Measurements from ENCODE around the gene TOB1. TPM values are rescaled to one million over a fixed set of nuclear protein-coding genes. Genes with fewer than 3 reads are reported as not detected.

TOB1 gene
- polyA plus RNA-seq, 1 experiment, result 20.3 TPM

DNA sequence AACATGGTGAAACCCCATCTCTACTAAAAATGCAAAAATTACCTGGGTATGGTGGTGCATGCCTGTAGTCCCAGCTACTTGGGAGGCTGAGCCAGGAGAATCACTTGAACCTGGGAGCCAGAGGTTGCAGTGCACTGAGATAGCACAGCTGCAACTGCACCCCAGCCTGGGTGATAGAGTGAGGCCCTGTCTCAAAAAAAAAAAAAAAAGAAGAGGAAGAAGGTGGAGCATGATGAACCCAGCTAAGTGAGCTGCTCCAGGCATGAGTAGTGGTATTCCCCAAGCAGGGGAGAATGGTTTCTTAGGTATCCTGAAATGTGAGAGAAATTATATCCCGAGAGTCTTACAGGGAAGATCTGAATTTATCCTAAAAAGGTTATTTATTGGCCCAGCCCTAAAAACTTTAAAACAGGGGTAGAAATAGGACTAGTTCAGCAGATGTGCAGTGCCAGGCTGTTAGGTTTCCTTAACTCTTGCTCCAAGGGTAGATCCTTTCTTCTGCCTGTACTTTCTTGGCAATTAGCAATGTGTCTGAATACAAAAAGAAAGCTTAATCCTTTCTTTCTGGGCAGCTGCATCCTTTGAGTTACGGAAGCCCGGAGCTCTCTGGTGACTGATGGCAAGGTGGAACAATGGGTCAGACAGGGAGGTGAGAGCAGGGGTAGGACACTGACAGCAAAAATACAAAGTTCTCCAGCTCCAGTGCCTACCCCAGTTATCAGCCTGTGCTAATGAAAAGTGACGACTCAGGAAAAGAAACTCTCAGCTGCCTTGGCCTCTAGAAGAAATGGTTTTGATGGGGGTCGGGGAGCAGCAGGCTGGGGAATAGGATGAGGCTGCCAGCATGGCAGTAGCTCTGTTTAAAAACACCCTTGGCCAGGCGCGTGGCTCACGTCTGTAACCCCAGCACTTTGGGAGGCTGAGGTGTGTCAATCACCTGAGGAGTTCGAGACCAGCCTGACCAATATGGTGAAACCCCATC lies 36.5 kb upstream of the TOB1 start:
- ChIA-PET CTCF (interaction anchor here (0.7 kb wide), 1 partner anchor 47 kb away, joined by 4 read pairs; no protein-coding TSS in a partner anchor), POLR2A (interaction anchor here (4.2 kb wide), 1 partner anchor 36 kb away, joined by 55 read pairs; the partner anchor contains the start of gene TOB1)
- TF ChIP-seq, protein P1, sequence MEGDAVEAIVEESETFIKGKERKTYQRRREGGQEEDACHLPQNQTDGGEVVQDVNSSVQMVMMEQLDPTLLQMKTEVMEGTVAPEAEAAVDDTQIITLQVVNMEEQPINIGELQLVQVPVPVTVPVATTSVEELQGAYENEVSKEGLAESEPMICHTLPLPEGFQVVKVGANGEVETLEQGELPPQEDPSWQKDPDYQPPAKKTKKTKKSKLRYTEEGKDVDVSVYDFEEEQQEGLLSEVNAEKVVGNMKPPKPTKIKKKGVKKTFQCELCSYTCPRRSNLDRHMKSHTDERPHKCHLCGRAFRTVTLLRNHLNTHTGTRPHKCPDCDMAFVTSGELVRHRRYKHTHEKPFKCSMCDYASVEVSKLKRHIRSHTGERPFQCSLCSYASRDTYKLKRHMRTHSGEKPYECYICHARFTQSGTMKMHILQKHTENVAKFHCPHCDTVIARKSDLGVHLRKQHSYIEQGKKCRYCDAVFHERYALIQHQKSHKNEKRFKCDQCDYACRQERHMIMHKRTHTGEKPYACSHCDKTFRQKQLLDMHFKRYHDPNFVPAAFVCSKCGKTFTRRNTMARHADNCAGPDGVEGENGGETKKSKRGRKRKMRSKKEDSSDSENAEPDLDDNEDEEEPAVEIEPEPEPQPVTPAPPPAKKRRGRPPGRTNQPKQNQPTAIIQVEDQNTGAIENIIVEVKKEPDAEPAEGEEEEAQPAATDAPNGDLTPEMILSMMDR (IDR thresholded peaks at IDR 0.05; ENCODE audit: low read depth, low read length), result no peak
- DNase-seq (ENCODE audit: low read depth, low spot score), result no peak
- Histone ChIP-seq H3K9me3 (ENCODE audit: control insufficient read depth, insufficient read depth, low read length) (no peaks in the 10 kb centered on the region; the same call in 1 of the 2 replicates), H3K27ac (ENCODE audit: low read depth, low read length) (no peak overlapping the region), H3K27me3 (ENCODE audit: control insufficient read depth, insufficient read depth, low read length) (peaks cover 2% of the 10 kb centered on the region), H3K4me3 (ENCODE audit: low read depth, low read length) (no peak overlapping the region)

DNA sequence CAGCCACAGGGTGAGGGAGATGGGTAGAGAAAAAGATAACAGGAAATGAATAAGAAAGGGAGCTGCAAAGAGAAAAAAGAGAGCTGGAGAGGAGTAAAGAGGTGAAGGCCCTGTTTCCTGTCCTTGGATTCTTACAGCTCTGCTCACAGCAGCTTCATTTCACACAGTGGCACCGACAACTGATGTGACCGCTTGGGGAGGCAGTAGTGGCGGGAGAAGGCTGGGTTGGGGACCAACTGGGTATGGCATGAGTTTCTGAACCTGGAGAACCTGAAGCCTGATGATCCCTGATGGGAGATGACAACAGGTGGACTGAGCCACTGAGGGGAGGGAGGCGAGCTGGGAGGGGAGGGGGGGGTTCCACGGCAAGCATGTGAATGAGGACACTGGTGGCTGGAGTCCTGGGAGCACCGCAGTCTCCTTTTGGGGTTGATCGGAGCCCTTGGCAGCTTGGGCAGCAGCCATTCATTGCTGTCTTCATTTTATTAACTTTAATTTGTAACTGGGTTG lies 34.3 kb upstream of the TOB1 start:
- ChIA-PET POLR2A (interaction anchor here (2.7 kb wide), 1 partner anchor 34 kb away, joined by 14 read pairs; the partner anchor contains the start of gene TOB1), CTCF (interaction anchor here (0.9 kb wide), 1 partner anchor 33 kb away, joined by 3 read pairs; no protein-coding TSS in a partner anchor)
- H3K27me3 ChIP-seq (ENCODE audit: control insufficient read depth, insufficient read depth, low read length), result peaks cover 2% of the 10 kb centered on the region

DNA sequence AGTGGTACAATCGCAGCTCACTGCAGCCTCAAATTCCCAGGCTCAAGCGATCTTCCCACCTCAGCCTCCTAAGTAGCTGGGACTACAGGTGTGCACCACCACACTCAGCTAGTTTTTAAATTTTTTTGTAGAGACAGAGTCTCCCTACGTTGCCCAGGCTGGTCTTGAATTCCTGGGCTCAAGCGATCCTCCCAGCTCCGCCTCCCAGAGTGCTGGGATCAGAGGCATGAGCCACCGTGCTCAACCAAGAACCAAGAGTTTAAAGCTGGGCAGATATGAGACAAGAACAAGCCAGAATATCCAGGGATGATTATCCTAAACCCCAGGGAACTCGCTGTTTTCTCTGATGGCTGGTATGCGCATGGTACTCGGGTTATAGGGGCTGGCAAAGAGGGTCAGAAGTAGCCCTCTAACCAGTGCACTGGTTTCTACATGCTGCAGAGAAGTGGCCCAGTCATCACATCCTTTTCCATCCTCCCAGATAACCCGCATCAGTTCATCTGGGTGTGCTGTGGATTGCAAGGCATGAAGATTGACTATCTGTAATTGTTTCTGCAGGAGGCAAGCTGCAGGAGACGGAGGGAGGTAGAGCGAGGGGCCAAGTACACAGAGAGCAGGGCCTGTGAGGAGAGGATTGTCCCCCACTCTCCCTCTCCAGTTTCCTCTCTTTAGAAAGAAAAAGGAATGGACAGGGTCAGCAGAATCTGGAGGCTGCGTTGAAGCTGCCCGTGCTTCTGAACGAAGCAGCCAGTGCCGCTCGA lies 33.6 kb upstream of the TOB1 start:
- CTCF ChIA-PET, result interaction anchor here (0.9 kb wide), 1 partner anchor 33 kb away, joined by 3 read pairs; no protein-coding TSS in a partner anchor

More for the DNA sequence above, 34.3 kb upstream of the TOB1 start:
- no peak for DNase-seq (ENCODE audit: low read depth, low spot score)
- no peaks in the 10 kb centered on the region; the same call in 1 of the 2 replicates for H3K9me3 ChIP-seq (ENCODE audit: control insufficient read depth, insufficient read depth, low read length)
- TF ChIP-seq, protein P1 (IDR thresholded peaks at IDR 0.05; ENCODE audit: low read depth, low read length), result no peak
- H3K27ac ChIP-seq (ENCODE audit: low read depth, low read length), result no peak overlapping the region
- no peak overlapping the region for H3K4me3 ChIP-seq (ENCODE audit: low read depth, low read length)

DNA sequence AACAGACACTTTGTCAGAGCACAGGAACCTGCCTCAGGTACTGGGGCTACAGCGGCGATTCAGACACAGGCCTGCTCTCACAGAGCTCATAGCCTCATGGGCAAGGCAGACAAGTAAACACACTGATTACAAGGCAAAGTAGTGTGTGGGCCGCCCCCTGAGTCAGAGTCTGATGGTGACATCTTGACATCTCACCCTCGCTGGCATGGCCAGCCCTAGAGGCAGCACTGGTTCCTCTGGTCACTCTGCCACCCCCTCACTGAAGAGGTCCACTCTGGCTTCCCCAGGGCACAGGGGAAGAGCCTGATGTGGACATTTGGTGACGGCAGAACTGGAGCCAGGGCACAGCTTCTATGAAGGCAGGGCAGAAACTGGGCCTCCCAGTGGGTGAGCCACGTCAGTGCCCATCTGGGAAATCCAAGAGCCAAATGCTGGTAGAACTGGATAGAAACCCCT lies 32.9 kb upstream of the TOB1 start:
- TF ChIP-seq, protein P1 (IDR thresholded peaks at IDR 0.05; ENCODE audit: low read depth, low read length), result no peak
- no peak overlapping the region for H3K27ac ChIP-seq (ENCODE audit: low read depth, low read length)
- CTCF ChIA-PET, result interaction anchor here (1.2 kb wide), 1 partner anchor 254 kb away, joined by 3 read pairs; the partner anchor contains the start of gene NME1
- no peak overlapping the region for H3K4me3 ChIP-seq (ENCODE audit: low read depth, low read length)
- DNase-seq (ENCODE audit: low read depth, low spot score), result no peak
- POLR2A ChIA-PET, result interaction anchor here (2.7 kb wide), 1 partner anchor 33 kb away, joined by 14 read pairs; the partner anchor contains the start of gene TOB1
- H3K27me3 ChIP-seq (ENCODE audit: control insufficient read depth, insufficient read depth, low read length), result peaks cover 2% of the 10 kb centered on the region
- no peaks in the 10 kb centered on the region for H3K9me3 ChIP-seq (ENCODE audit: control insufficient read depth, insufficient read depth, low read length)

More for the DNA sequence above, 33.6 kb upstream of the TOB1 start:
- DNase-seq (ENCODE audit: low read depth, low spot score), result no peak
- TF ChIP-seq, protein P1 (IDR thresholded peaks at IDR 0.05; ENCODE audit: low read depth, low read length), result no peak
- no peak overlapping the region for H3K27ac ChIP-seq (ENCODE audit: low read depth, low read length)
- H3K9me3 ChIP-seq (ENCODE audit: control insufficient read depth, insufficient read depth, low read length), result no peaks in the 10 kb centered on the region; the same call in 1 of the 2 replicates
- H3K27me3 ChIP-seq (ENCODE audit: control insufficient read depth, insufficient read depth, low read length), result peaks cover 2% of the 10 kb centered on the region
- POLR2A ChIA-PET, result interaction anchor here (2.7 kb wide), 1 partner anchor 34 kb away, joined by 14 read pairs; the partner anchor contains the start of gene TOB1
- H3K4me3 ChIP-seq (ENCODE audit: low read depth, low read length), result no peak overlapping the region
